Stimulated activated CD4-positive, alpha-beta T cell treated with anti-CD3 and anti-CD28 coated beads, Interleukin-2, amount 100 ng/mL, for 24 hours (primary cell): ENCODE measurements around the gene PCP4.
"Not testable (repeated sequence)": the region's sequence is repeated elsewhere in the genome, so short reads cannot be mapped to it uniquely, and the experiment has no call there.

ENCODE experiments used
- DNase-seq, 2 donors: peaks; one replicate each; pipeline ENCODE4 v3.0.0-alpha.2; 2020

PCP4 gene

DNA sequence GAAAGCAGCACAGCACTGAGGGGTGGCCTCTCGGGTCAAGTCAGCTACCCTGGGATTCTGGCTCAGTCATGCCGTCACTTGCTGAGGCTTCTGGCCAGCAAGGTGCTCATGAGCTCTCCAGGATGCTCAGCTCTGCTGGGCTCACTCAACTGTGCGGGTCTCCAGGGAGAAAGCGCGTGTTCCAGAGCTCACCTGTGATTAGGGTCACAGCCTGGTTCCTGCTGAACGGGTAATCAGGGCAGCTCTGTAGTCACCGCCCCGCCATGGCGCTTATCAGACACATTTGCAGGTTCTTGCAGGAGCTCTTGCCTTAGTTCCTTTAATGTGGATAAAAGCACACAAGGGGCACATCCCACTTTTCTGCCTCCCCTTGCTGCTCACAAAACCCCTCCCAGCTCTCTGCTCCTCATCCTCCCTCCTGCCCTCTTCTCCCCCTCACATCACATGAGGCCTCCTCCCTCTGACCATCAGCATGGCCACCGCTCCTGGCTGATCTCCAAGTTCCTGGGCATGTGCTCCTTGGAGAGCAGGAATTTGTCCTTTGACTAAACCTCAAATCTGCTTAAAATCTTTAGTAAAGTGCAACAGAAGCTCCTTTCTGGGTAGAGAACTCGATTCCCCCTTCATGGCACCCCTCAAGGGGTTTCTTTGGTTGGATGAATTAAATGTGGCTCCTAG is 2.0 kb downstream of the PCP4 start:
- DNase-seq, result no peak

- no peak for DNase-seq
Observed at GRCh38 chr21:39873687-39874086, 6.4 kb downstream of the PCP4 start.

GRCh38 chr21:39874206-39874605 is 7.0 kb downstream of the PCP4 start:
- DNase-seq, result no peak

- DNase-seq, result no peak
Observed at GRCh38 chr21:39874759-39875158, 7.5 kb downstream of the PCP4 start.

- DNase-seq, result no peak
Observed at GRCh38 chr21:39881661-39882060, 14.4 kb downstream of the PCP4 start.

DNA sequence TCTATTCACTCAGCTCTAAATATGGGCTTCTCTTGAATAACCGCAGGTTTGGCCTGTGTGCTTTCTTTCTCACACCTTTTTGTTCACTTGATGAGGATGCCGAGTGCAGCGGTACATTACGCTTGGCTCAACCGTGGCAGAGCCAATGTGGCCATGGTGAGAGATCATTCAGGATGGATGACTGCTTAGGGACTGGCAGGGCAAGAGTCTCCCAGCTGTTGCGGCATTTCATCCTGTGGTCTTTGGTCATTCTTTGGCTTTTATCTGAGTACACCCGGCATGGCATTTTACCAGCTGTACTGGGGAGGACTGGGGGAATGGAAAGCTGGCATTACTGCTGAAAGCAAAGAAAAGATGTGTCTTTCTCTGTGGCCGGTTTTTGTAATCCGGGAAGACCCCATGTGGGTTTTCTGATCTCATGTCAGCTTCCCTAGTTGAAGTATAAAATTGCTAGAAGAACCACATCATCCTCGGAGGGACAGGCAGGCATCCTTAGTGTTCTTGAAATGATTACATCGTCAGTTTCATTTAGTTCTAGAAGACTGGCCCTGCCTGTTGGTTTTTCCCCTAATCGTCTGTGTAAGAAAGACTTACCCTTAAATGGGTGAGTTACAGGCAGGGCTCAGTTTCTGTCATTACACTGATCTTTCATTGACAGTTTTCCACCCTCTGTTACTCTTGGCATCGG is 15.1 kb downstream of the PCP4 start:
- DNase-seq, result no peak

GRCh38 chr21:39882839-39883195 is 15.6 kb downstream of the PCP4 start:
- DNase-seq, result no peak

DNA sequence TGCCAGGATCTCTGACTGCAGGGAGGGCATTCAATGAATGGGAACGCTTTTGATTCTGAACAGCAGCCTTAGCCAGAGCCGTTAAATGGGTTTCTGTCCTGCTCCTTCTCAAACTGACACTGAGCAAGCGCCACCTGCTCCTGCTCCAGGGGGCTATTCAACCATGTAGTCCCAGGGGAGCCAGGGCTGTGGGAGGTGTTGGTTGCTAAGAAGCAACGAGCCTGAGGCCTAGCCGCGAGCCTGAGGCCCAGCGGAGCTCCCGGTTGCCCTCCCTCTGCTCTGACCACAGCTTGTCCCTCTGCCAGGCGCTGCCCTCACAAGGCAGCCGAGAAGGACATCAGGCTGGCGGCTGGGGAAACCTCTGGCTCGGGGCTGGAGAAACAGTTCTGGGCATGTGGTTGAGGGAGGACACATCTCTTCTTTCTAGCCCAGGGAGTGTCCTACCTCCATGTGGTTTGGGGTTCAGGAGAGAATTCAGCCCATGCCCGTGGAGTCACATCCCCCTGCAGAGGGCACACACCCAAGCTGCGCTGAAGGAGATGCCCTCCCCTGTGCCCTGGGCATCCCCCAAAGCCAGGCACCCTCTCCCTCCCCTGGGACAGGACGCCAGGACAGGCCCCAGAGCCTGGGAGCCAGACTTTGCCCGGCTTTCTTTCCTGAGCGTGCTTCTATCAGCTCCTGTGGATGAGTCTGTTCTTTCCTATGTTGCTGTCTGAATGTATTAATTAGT is 18.0 kb downstream of the PCP4 start:
- DNase-seq, result no peak

DNA sequence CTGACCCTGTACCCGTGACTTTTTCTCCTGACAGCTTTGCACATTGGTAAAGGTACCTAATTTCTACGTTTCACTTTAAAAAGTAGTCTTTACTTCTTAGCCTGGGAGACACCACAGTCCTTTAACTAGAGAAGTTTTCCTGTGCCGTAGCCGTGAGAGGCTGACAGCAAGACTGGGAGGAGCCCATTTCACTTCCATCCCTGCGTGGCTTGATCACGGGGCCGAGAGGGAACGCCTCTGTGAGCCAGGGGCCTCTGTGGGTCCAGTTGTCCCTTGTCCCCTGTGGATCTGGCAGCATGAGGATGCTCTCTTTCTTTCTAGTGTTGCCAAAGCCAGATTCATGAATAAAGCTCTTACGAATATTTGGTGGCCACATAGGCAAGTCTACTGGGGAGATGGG is 21.6 kb downstream of the PCP4 start:
- DNase-seq, result no peak

DNA sequence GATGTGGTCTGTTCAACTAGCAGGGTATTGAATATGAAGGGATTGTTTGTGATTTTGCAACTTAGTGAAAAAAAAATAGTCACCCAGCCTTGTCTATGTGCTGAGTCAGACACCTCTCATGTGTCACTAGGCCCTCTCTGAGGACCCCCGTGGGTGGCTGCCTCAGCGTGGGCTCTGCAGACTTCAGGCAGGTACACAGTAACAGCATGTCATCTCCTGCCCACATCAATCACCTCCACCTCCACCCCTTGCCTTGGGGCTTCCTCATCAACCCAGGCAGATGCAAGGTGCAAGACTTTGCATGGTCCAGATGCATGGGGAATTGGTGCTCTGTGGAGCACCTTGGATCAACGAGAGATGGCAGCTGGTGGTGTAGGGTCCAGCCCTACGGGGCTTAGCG is 23.9 kb downstream of the PCP4 start:
- no peak for DNase-seq

DNA sequence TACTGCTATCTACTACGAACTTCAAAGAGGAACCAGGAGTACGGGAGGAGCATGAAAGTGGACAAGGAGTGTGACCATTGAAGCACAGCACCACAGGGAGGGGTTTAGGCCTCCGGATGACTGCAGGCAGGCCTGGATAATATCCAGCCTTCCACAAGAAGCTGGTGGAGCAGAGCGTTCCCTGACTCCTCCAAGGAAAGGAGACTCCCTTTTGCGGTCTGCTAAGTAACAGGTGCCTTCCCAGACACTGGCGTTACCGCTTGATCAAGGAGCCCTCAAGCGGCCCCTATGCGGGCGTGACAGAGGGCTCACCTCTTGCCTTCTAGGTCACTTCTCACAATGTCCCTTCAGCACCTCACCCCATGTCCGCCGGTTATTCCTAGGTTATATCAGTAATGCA is 24.6 kb downstream of the PCP4 start:
- not testable (repeated sequence) for DNase-seq

DNA sequence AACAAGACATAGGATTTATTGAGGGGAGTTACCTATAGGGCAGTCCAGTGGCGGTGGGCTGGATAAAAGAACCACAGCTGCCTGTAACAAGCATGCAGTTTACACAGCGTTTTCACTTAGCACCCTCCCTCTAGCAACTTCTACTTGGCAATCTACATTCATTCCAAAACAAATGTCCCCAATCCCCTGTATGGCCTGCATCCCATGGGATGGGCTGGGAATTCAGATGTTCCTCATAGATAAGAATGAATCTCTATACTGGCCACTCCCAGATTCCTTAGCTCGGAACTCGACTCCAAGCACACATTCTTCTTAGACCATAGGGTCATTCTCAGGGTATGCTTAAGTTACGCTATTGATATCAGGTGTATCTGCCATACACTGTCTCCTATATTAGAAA is 33.3 kb downstream of the PCP4 start:
- no peak for DNase-seq

DNA sequence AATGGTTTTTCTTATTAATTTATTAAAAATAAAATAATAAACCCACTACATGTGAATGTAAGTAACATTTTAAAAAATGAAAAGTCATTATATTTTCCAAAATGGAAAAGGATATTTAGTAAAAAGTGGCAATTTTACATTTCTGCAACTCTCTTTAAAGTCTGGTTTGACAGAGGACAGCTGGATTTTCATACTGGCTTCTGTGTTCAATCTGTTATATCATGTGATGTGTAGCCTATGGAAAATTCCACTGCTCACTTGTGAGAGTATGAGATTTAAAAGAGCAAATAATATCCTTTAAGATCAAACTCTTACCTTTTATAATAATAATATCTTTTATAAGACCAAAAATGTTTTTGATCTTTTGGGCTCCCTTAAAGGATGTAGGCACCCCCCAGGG is 33.7 kb downstream of the PCP4 start:
- DNase-seq, result no peak

DNA sequence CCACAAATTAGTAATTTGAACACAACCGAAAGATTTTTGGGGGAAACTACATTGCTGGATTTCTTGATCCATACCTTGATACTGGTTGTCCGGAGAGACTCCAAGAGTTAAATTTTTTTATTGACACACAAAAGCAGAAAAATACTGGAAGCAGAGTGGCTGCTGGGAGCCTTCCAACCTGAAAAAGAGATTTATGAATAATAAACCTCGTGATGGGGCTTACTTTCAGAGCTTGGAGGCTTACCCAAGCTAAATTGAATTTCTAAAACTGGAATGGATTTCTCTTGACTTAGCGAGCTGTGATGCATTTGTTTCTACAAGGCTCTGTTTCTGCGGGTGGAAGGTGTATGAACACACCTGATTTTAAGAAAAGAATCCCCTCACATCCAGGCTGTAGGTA is 35.7 kb downstream of the PCP4 start:
- DNase-seq, result no peak

- no peak for DNase-seq
Observed at GRCh38 chr21:39904457-39904856, 37.2 kb downstream of the PCP4 start.

DNA sequence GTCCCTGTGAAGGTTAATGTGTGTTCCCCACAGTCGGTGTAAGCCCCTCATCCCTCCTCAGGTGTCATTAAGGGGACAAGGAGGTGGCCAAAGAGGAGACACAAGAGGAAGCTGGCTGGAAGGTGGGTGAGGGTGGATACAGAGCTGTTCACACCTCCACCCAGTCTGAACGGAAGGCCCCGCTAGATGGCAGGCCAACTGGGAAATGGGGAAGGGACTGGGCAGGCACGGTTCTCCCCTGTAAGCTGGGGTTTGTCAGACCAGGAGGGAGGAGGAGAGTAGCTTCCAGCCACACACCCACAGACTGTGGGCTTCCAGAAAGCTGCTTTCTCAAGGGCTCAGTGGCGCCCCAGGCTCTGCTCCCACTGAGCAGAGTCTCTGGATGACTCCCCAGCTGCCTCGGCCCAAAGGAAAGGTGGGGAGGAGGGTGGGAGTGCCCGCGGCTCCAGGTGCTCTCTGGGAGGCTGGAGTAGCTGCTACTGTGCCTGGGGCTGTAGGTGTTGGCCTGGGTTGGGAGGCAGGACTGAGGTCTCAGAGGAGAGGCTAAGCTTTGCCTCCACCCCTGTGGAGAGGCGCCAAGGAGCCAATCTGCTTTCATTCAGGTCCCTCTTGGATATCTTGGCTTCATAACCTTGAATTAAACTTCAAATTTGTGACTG is 41.2 kb downstream of the PCP4 start:
- DNase-seq, result no peak

DNA sequence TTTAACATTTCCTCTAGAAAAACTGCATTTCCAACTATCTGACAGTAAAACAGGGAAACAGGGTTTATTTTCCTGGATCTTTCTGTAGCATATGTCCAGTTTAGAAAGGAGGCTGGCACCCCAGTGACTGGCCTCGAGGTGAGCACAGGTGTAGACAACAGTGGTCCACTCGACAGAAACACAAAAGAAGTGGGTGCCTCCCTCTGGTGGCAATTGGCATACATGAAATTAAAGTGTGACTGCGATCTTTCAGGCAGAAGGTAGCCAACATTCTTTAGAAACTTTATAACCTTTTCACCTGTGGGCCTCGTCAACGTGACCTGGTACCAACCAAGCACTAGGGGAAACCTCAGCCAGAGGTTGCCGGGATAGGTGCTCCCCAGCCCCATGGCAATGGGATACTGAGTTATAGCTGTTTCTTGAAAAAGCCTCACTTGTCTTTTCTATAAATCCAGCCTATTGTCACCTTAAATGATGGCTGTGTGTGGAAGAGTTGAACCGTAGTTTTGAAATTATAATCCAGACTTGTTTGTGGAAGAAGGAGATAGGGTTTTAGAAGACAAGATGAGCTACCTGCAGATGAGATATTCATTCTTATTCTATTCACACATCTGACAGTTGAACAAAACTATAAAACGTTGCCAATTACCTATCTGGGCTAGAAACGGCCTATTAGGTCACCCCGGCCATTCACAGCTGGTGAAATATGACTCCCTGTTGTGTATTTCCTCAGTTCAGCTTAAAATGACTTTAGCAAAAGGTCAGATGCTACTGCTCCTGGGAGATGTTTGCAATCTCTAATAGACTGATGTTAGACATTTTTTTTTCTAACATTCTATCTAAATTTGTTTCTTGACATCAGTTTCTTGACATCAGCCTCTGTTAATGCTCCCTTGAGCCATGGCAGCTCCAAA is 44.3 kb downstream of the PCP4 start:
- DNase-seq, result no peak

- DNase-seq, result no peak
Observed at GRCh38 chr21:39913706-39914305, 46.6 kb downstream of the PCP4 start.

GRCh38 chr21:39915881-39916280 is 48.6 kb downstream of the PCP4 start:
- DNase-seq, result no peak

GRCh38 chr21:39918558-39918957 is 51.3 kb downstream of the PCP4 start:
- DNase-seq, result no peak

DNA sequence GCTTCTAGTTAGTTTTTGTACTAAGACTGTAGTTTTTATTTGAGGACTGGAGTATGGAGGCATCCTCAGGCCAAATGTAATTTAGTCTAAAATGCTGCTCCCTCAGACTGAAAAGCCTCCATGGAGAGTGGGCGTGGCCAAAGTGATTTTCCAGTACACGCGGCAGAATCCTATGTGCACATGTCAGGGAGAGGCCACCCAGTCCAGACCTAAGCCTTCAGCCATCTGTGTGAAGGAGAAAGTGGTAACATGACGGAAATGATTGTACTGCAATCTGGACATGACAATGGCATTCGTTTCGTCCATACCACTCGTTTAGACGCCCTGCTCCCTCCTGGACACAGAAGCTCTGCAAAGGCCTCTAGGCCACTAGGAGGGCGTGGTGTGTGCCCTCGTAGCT is 56.2 kb downstream of the PCP4 start:
- DNase-seq, result no peak
